RWPE2 (cell line): Measurements from ENCODE around the gene PLEKHM1.
"Not testable (repeated sequence)": the region's sequence is repeated elsewhere in the genome, so short reads cannot be mapped to it uniquely, and the experiment has no call there.

Source experiments
- ATAC-seq: fragments of 200-7000 bp; cut with Tn5 transposase; 3 replicates; pipeline ENCODE4 v1.9.1; 2021; ENCODE audit warnings: low read depth
- DNase-seq: peaks from one replicate; pipeline ENCODE4 v3.0.0-alpha.2; 2020; ENCODE audit warnings: low spot score
- H3K27ac ChIP-seq: fragments of 450-650 bp; 2 replicates; pipeline ENCODE4 v1.5.1; 2017; ENCODE audit warnings: mild to moderate bottlenecking; ENCODE audit not compliant: poor library complexity, severe bottlenecking
- H3K27me3 ChIP-seq: fragments of 250-450 bp; sonication (Bioruptor Pico); 2 replicates; pipeline ENCODE4 v1.5.1; 2021; ENCODE audit warnings: mild to moderate bottlenecking, moderate library complexity; ENCODE audit not compliant: insufficient read depth, poor library complexity, severe bottlenecking
- H3K36me3 ChIP-seq: fragments of 250-450 bp; sonication (Bioruptor Pico); 2 replicates; pipeline ENCODE4 v1.5.1; 2020; ENCODE audit warnings: low read depth, mild to moderate bottlenecking, moderate library complexity
- H3K4me1 ChIP-seq: fragments of 250-450 bp; sonication (Bioruptor Pico); 2 replicates; pipeline ENCODE4 v1.5.1; 2021; ENCODE audit warnings: mild to moderate bottlenecking, moderate library complexity; ENCODE audit not compliant: insufficient read depth, poor library complexity, severe bottlenecking
- H3K4me3 ChIP-seq: fragments of 250-450 bp; sonication (Bioruptor Pico); 2 replicates; pipeline ENCODE4 v1.5.1; 2021; ENCODE audit warnings: mild to moderate bottlenecking, moderate library complexity; ENCODE audit not compliant: severe bottlenecking
- H3K9me3 ChIP-seq: fragments of 250-450 bp; sonication (Bioruptor Pico); 2 replicates; pipeline ENCODE4 v1.5.1; 2021; ENCODE audit warnings: mild to moderate bottlenecking, moderate library complexity; ENCODE audit not compliant: severe bottlenecking
- TF ChIP-seq, protein P1 (sequence below): fragments of 450-650 bp; IDR thresholded peaks from one replicate; pipeline ENCODE4 v1.5.1; 2017; ENCODE audit warnings: mild to moderate bottlenecking, moderate library complexity; ENCODE audit not compliant: poor library complexity, severe bottlenecking

Gene PLEKHM1

DNA sequence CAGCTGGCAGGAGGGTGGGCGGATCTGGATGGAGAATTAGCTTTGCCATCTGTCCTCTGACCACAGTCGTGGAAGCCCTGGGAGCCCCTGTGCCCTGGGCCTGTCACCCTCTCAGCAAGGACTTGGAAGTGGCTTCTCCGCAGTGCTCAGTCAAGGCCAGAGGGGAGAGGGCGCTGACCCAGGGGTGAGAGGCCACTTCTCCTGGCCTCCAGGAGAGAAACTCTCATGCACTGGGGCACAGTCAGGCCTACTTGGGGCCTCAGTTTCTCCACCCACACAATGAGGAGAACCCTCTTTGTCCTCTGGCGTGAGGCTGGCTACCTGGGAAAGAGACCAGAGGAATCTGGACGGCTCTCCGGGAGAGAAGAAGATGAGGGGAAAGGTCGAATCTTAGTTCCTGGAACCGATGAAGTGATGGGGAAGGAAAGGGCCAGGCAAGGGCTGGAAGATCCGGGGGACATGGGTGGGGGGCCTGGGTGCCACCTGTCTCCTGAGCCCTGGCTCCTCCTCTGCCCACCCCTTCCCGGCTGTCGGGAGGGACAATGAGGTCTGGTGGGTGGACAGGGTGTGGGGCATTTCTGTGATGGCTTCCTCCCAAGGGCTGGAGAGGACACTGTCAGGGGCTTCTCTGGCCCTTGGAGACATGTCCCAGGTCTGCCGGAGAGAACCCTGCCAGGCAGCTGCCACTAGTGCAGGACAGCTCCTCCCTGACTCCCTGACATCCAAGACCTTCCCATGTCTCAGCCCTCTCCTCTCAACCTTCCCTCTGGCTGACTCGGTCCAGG is 48.8 kb downstream of the PLEKHM1 start:
- peaks cover 10% of the 10 kb centered on the region for H3K36me3 ChIP-seq
- DNase-seq = no peak
- no peak for ATAC-seq
- H3K27me3 ChIP-seq = no peaks in the 10 kb centered on the region
- H3K4me1 ChIP-seq = peaks cover 21% of the 10 kb centered on the region
- no peak overlapping the region for H3K27ac ChIP-seq
- TF ChIP-seq, protein P1, sequence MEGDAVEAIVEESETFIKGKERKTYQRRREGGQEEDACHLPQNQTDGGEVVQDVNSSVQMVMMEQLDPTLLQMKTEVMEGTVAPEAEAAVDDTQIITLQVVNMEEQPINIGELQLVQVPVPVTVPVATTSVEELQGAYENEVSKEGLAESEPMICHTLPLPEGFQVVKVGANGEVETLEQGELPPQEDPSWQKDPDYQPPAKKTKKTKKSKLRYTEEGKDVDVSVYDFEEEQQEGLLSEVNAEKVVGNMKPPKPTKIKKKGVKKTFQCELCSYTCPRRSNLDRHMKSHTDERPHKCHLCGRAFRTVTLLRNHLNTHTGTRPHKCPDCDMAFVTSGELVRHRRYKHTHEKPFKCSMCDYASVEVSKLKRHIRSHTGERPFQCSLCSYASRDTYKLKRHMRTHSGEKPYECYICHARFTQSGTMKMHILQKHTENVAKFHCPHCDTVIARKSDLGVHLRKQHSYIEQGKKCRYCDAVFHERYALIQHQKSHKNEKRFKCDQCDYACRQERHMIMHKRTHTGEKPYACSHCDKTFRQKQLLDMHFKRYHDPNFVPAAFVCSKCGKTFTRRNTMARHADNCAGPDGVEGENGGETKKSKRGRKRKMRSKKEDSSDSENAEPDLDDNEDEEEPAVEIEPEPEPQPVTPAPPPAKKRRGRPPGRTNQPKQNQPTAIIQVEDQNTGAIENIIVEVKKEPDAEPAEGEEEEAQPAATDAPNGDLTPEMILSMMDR = no peak
- no peaks in the 10 kb centered on the region for H3K9me3 ChIP-seq
- H3K4me3 ChIP-seq = no peak overlapping the region

DNA sequence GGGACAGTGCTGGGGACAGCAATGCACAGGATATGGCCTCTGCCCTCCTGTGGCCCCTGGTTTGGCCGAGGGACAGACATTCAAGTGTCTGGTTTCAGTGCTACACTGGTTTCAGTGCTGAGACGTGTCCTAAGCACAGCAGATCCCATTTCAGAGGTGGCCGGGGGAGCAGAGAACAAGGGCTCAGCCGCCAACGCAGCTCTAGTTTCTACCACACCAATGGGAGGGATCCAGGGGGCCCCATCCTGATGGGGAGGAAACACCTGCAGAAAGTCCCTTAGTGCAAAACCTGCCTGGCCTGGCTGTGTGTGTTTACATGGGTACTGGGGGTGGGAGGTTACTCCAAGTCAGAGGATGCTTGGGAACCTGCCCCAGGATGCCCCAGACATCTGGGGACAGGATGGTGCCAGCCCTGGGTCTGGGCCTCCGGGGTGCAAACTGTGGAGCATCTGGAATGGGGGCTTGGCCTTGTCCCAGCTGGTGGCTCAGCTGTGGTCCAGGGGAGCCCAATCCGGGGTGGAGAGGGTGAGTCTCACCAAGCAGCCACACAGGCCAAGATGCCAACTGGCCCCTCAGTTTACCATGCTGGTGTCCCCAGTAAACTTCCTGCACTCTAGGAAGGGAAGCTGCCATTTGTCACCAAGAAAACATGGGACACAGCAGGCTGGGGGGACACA is 49.5 kb downstream of the PLEKHM1 start:
- peaks cover 14% of the 10 kb centered on the region for H3K4me1 ChIP-seq
- H3K9me3 ChIP-seq, H3K27me3 ChIP-seq, ATAC-seq, H3K36me3 ChIP-seq, DNase-seq, H3K4me3 ChIP-seq: not testable (repeated sequence)
- peak overlapping the region; percentile 35 for H3K27ac ChIP-seq

DNA sequence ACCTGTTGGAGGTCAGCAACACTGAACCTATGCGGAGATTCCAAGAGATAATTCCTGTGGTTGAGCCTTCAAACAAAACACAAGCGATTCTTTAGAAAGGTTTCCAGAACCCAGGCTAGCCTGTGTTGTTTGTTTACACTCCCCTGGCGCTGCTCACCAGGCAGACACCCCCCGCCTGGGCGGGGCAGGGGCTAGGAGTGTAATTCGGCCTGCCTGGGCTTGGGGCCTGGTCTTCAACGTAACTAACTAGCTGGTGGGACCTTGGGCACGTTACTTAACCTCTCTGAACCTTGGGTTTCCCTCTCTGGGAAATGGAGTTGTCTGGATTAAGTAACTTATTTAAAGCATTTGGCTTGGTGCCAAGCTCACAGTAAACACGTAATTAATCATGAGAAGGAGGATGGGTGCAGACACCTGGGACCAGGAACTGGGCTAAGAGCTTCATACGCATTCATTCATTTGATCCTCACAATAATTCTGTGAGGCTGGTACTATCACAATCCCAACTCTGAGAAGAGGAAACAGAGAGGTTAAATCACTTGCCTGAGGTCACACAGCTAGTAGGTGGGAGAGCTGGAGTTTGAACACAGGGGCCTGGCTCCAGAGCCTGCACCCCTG is 50.3 kb downstream of the PLEKHM1 start:
- Histone ChIP-seq H3K36me3 (peaks cover 8% of the 10 kb centered on the region), H3K9me3 (no peaks in the 10 kb centered on the region), H3K4me3 (no peak overlapping the region), H3K27me3 (no peaks in the 10 kb centered on the region), H3K4me1 (peaks cover 14% of the 10 kb centered on the region), H3K27ac (peak overlapping the region; percentile 35)
- no peak for DNase-seq
- peak; percentile 73 for ATAC-seq
- TF ChIP-seq, protein P1 = no peak

DNA sequence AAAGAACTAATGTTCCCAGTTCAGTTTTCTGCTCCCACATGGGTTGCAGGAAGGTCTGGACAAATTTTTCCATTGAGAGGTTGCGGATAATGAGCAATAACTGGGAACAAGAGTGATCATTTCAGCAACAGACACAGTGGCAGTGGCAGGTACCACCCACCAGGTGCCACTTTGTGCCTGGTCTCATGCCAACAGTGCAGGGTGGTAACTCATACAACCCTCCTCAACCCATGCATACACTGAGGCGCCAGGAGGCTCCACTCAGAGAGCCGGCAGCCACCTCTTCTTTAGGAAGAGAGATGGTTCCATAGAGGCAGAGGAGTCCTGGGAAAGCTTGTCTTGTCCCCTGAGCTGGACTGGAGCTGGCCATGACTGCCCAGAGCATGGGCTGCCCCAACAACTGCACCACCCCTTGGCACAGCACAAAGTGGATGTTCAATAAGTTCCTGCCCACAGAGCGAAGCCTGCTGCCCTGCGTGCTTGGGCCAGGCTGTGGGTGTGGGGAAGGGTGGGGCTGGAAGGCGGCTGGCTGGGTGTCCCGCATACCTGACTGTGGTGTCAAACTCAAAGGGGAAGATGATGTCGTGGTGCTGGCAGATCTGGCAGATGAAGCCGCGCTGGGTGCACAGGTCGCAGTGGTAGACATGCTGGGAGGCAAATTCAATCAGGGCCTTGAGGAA is 51.5 kb downstream of the PLEKHM1 start:
- H3K27ac ChIP-seq = peak overlapping the region; percentile 35
- H3K4me3 ChIP-seq = no peak overlapping the region
- peaks cover 4% of the 10 kb centered on the region; the same call in 1 of the 2 replicates for H3K36me3 ChIP-seq
- DNase-seq (no peak), ATAC-seq (peak; percentile 9; the same call in 1 of the 3 replicates)
- H3K4me1 ChIP-seq = peaks cover 14% of the 10 kb centered on the region
- no peaks in the 10 kb centered on the region for H3K9me3 ChIP-seq
- TF ChIP-seq, protein P1 = no peak
- H3K27me3 ChIP-seq = no peaks in the 10 kb centered on the region
